ENCODE results near the gene SLC25A14. TPM values are rescaled to one million over a fixed set of nuclear protein-coding genes. Genes with fewer than 3 reads are reported as not detected.

Gene SLC25A14
- total RNA-seq, 2 experiments from 2014 or later: 11.5 to 13.3 TPM

- ChIA-PET POLR2A (no interaction called here), CTCF (no interaction called here)
- DNase-seq: no peak
- no peak overlapping the region for H3K27ac Mint-ChIP-seq
- H3K4me1 Mint-ChIP-seq (ENCODE audit: low read depth): no peaks in the 10 kb centered on the region
- peaks cover 3% of the 10 kb centered on the region for H3K27me3 Mint-ChIP-seq (ENCODE audit: low read depth)
- H3K36me3 Mint-ChIP-seq (ENCODE audit: low read depth): no peaks in the 10 kb centered on the region
- no peaks in the 10 kb centered on the region for H3K9me3 Mint-ChIP-seq (ENCODE audit: insufficient read depth)
- H3K4me3 Mint-ChIP-seq: no peak overlapping the region
- no peak for ATAC-seq
These were observed 46.7 kb downstream of the SLC25A14 start for GRCh38 chrX:130386408-130386808.

GRCh38 chrX:130393451-130394074, 53.8 kb downstream of the SLC25A14 start:
- Mint-ChIP-seq H3K4me3 (no peak overlapping the region), H3K27me3 (ENCODE audit: low read depth) (peaks cover 11% of the 10 kb centered on the region), H3K27ac (no peak overlapping the region), H3K4me1 (ENCODE audit: low read depth) (no peaks in the 10 kb centered on the region), H3K36me3 (ENCODE audit: low read depth) (no peaks in the 10 kb centered on the region), H3K9me3 (ENCODE audit: insufficient read depth) (no peaks in the 10 kb centered on the region)
- ChIA-PET CTCF (interaction anchor here (2.3 kb wide), 1 partner anchor 523 kb away, joined by 7 read pairs; no protein-coding TSS in a partner anchor), POLR2A (no interaction called here)
- ATAC-seq: no peak
- peak; percentile 20 for DNase-seq

- Mint-ChIP-seq H3K9me3 (ENCODE audit: insufficient read depth) (no peaks in the 10 kb centered on the region), H3K27ac (no peak overlapping the region), H3K4me3 (no peak overlapping the region), H3K27me3 (ENCODE audit: low read depth) (peaks cover 15% of the 10 kb centered on the region), H3K4me1 (ENCODE audit: low read depth) (no peaks in the 10 kb centered on the region), H3K36me3 (ENCODE audit: low read depth) (no peaks in the 10 kb centered on the region)
- POLR2A ChIA-PET: no interaction called here
- no peak for ATAC-seq
- CTCF ChIA-PET: interaction anchor here (2.3 kb wide), 1 partner anchor 521 kb away, joined by 7 read pairs; no protein-coding TSS in a partner anchor
- no peak for DNase-seq
These were observed 55.6 kb downstream of the SLC25A14 start for GRCh38 chrX:130395341-130395740.

- Mint-ChIP-seq H3K4me1 (ENCODE audit: low read depth) (peaks cover 15% of the 10 kb centered on the region), H3K27me3 (ENCODE audit: low read depth) (peaks cover 6% of the 10 kb centered on the region), H3K9me3 (ENCODE audit: insufficient read depth) (no peaks in the 10 kb centered on the region), H3K4me3 (peak within 1 kb of the TSS; percentile 91), H3K36me3 (ENCODE audit: low read depth) (peaks cover 19% of the 10 kb centered on the region), H3K27ac (peak within 1 kb of the TSS; percentile 88)
- ATAC-seq (peak; percentile 93), DNase-seq (peak; percentile 72)
- CTCF ChIA-PET: no interaction called here
- POLR2A ChIA-PET: no interaction called here
These were observed 61.9 kb downstream of the SLC25A14 start, which contains the start of gene RBMX2 for GRCh38 chrX:130401415-130402207. Gene RBMX2 (plus strand): TSS chrX:130401987. CDS start chrX:130402033, 46 bp downstream.

- Mint-ChIP-seq H3K4me3 (peak overlapping the region; percentile 91), H3K9me3 (ENCODE audit: insufficient read depth) (no peaks in the 10 kb centered on the region), H3K27me3 (ENCODE audit: low read depth) (peaks cover 4% of the 10 kb centered on the region), H3K4me1 (ENCODE audit: low read depth) (peaks cover 15% of the 10 kb centered on the region), H3K36me3 (ENCODE audit: low read depth) (peaks cover 21% of the 10 kb centered on the region), H3K27ac (peak overlapping the region; percentile 88)
- ATAC-seq: peak; percentile 37
- POLR2A ChIA-PET: no interaction called here
- DNase-seq: no peak
- CTCF ChIA-PET: no interaction called here
These were observed 62.5 kb downstream of the SLC25A14 start for GRCh38 chrX:130402208-130402684.

- POLR2A ChIA-PET: no interaction called here
- no peak for DNase-seq
- H3K27ac Mint-ChIP-seq: no peak overlapping the region
- peaks cover 1% of the 10 kb centered on the region for H3K4me1 Mint-ChIP-seq (ENCODE audit: low read depth)
- no peaks in the 10 kb centered on the region for H3K9me3 Mint-ChIP-seq (ENCODE audit: insufficient read depth)
- no peak for ATAC-seq
- peaks cover 24% of the 10 kb centered on the region for H3K36me3 Mint-ChIP-seq (ENCODE audit: low read depth)
- no peak overlapping the region for H3K4me3 Mint-ChIP-seq
- no peaks in the 10 kb centered on the region for H3K27me3 Mint-ChIP-seq (ENCODE audit: low read depth)
- CTCF ChIA-PET: no interaction called here
These were observed 73.7 kb downstream of the SLC25A14 start for GRCh38 chrX:130413415-130413814.

GRCh38 chrX:130414800-130415199, 75.1 kb downstream of the SLC25A14 start:
- DNase-seq (no peak), ATAC-seq (no peak)
- no peak overlapping the region for H3K27ac Mint-ChIP-seq
- POLR2A ChIA-PET: no interaction called here
- H3K9me3 Mint-ChIP-seq (ENCODE audit: insufficient read depth): no peaks in the 10 kb centered on the region
- peaks cover 1% of the 10 kb centered on the region for H3K4me1 Mint-ChIP-seq (ENCODE audit: low read depth)
- CTCF ChIA-PET: no interaction called here
- H3K27me3 Mint-ChIP-seq (ENCODE audit: low read depth): no peaks in the 10 kb centered on the region
- no peak overlapping the region for H3K4me3 Mint-ChIP-seq
- peaks cover 20% of the 10 kb centered on the region for H3K36me3 Mint-ChIP-seq (ENCODE audit: low read depth)

- POLR2A ChIA-PET: no interaction called here
- Mint-ChIP-seq H3K9me3 (ENCODE audit: insufficient read depth) (no peaks in the 10 kb centered on the region), H3K4me3 (no peak overlapping the region), H3K27ac (no peak overlapping the region), H3K4me1 (ENCODE audit: low read depth) (peaks cover 1% of the 10 kb centered on the region), H3K36me3 (ENCODE audit: low read depth) (peaks cover 18% of the 10 kb centered on the region), H3K27me3 (ENCODE audit: low read depth) (no peaks in the 10 kb centered on the region)
- DNase-seq (no peak), ATAC-seq (no peak)
- CTCF ChIA-PET: no interaction called here
These were observed 75.5 kb downstream of the SLC25A14 start for GRCh38 chrX:130415201-130415600.

- ChIA-PET CTCF (no interaction called here), POLR2A (no interaction called here)
- no peak for ATAC-seq
- Mint-ChIP-seq H3K36me3 (ENCODE audit: low read depth) (peaks cover 14% of the 10 kb centered on the region), H3K4me1 (ENCODE audit: low read depth) (peaks cover 1% of the 10 kb centered on the region), H3K27ac (no peak overlapping the region), H3K4me3 (no peak overlapping the region), H3K27me3 (ENCODE audit: low read depth) (no peaks in the 10 kb centered on the region), H3K9me3 (ENCODE audit: insufficient read depth) (no peaks in the 10 kb centered on the region)
- no peak for DNase-seq
These were observed 77.1 kb downstream of the SLC25A14 start for GRCh38 chrX:130416785-130417184.

- H3K4me3 Mint-ChIP-seq: no peak overlapping the region
- ChIA-PET CTCF (no interaction called here), POLR2A (no interaction called here)
- DNase-seq (no peak), ATAC-seq (no peak)
- H3K9me3 Mint-ChIP-seq (ENCODE audit: insufficient read depth): no peaks in the 10 kb centered on the region
- H3K36me3 Mint-ChIP-seq (ENCODE audit: low read depth): peaks cover 6% of the 10 kb centered on the region
- no peaks in the 10 kb centered on the region for H3K27me3 Mint-ChIP-seq (ENCODE audit: low read depth)
- H3K4me1 Mint-ChIP-seq (ENCODE audit: low read depth): peaks cover 1% of the 10 kb centered on the region
- no peak overlapping the region for H3K27ac Mint-ChIP-seq
These were observed 78.3 kb downstream of the SLC25A14 start for GRCh38 chrX:130418066-130418465.

- Mint-ChIP-seq H3K36me3 (ENCODE audit: low read depth) (peaks cover 6% of the 10 kb centered on the region), H3K4me1 (ENCODE audit: low read depth) (peaks cover 1% of the 10 kb centered on the region), H3K9me3 (ENCODE audit: insufficient read depth) (no peaks in the 10 kb centered on the region), H3K4me3 (no peak overlapping the region), H3K27me3 (ENCODE audit: low read depth) (no peaks in the 10 kb centered on the region), H3K27ac (no peak overlapping the region)
- no peak for ATAC-seq
- ChIA-PET POLR2A (no interaction called here), CTCF (no interaction called here)
- no peak for DNase-seq
These were observed 79.0 kb downstream of the SLC25A14 start for GRCh38 chrX:130418740-130419139.

- ATAC-seq: no peak
- Mint-ChIP-seq H3K9me3 (ENCODE audit: insufficient read depth) (no peaks in the 10 kb centered on the region), H3K4me3 (no peak overlapping the region), H3K27ac (no peak overlapping the region), H3K27me3 (ENCODE audit: low read depth) (no peaks in the 10 kb centered on the region), H3K4me1 (ENCODE audit: low read depth) (peaks cover under 1% of the 10 kb centered on the region), H3K36me3 (ENCODE audit: low read depth) (peaks cover 3% of the 10 kb centered on the region)
- ChIA-PET POLR2A (no interaction called here), CTCF (no interaction called here)
- no peak for DNase-seq
These were observed 79.5 kb downstream of the SLC25A14 start for GRCh38 chrX:130419263-130419662.
